HEK293T (cell line): ENCODE results near the gene NOB1.

Experiments
- CTCF ChIA-PET: fragments of 350-600 bp; formaldehyde crosslinking; extraction: SDS; loops from one replicate; lab custom pipeline; 2021; ENCODE audit warnings: antibody characterized with exemption, inconsistent platforms; lab: Yijun Ruan, JAX
- POLR2A ChIA-PET: fragments of 350-600 bp; formaldehyde crosslinking; extraction: SDS; loops from one replicate; lab custom pipeline; 2020; ENCODE audit warnings: antibody characterized with exemption, inconsistent platforms; lab: Yijun Ruan, JAX
- DNase-seq: peaks from one replicate; pipeline ENCODE4 v3.0.0; 2012; ENCODE audit warnings: mixed read lengths; ENCODE audit errors: extremely low spot score
- ARNT ChIP-seq: fragments of 450-650 bp; IDR thresholded peaks from 2 replicates; pipeline ENCODE4 v1.6.1; 2017; ENCODE audit warnings: mild to moderate bottlenecking
- BHLHE40 ChIP-seq: fragments of 450-650 bp; IDR thresholded peaks from 2 replicates; pipeline ENCODE4 v1.6.1; 2016; ENCODE audit warnings: mild to moderate bottlenecking, moderate library complexity, borderline replicate concordance
- CTBP1 ChIP-seq: fragments of 450-650 bp; IDR thresholded peaks from 2 replicates; pipeline ENCODE4 v1.6.1; 2016; ENCODE audit warnings: borderline replicate concordance
- ELF4 ChIP-seq: fragments of 450-650 bp; IDR thresholded peaks from 2 replicates; pipeline ENCODE4 v1.6.1; 2017; ENCODE audit warnings: antibody characterized with exemption
- FOXA1 ChIP-seq: fragments of 450-650 bp; IDR thresholded peaks from 2 replicates; pipeline ENCODE4 v1.6.1; 2016; ENCODE audit warnings: mild to moderate bottlenecking
- FOXK2 ChIP-seq: fragments of 450-650 bp; IDR thresholded peaks from 2 replicates; pipeline ENCODE4 v1.6.1; 2016; ENCODE audit warnings: mild to moderate bottlenecking
- FOXM1 ChIP-seq: fragments of 450-650 bp; IDR thresholded peaks from 2 replicates; pipeline ENCODE4 v1.6.1; 2017; ENCODE audit warnings: mild to moderate bottlenecking, borderline replicate concordance
- HDGF ChIP-seq: fragments of 450-650 bp; IDR thresholded peaks from 2 replicates; pipeline ENCODE4 v1.6.1; 2017; ENCODE audit warnings: antibody characterized with exemption, borderline replicate concordance
- L3MBTL2 ChIP-seq: fragments of 450-650 bp; conservative IDR thresholded peaks from 2 replicates; pipeline ENCODE4 v1.6.1; 2016; ENCODE audit warnings: mild to moderate bottlenecking
- LEF1 ChIP-seq: fragments of 450-650 bp; IDR thresholded peaks from 2 replicates; pipeline ENCODE4 v1.6.1; 2017; ENCODE audit warnings: mild to moderate bottlenecking, borderline replicate concordance
- NFRKB ChIP-seq: fragments of 450-650 bp; IDR thresholded peaks from 2 replicates; pipeline ENCODE4 v1.6.1; 2016; ENCODE audit warnings: mild to moderate bottlenecking, moderate library complexity
- SP1 ChIP-seq: fragments of 450-650 bp; IDR thresholded peaks from 2 replicates; pipeline ENCODE4 v1.6.1; 2017
- SUZ12 ChIP-seq: fragments of 450-650 bp; IDR thresholded peaks from 2 replicates; pipeline ENCODE4 v1.6.1; 2016; ENCODE audit warnings: mild to moderate bottlenecking
- TARDBP ChIP-seq: fragments of 450-650 bp; IDR thresholded peaks from 2 replicates; pipeline ENCODE4 v1.6.1; 2016
- ZNF384 ChIP-seq: fragments of 450-650 bp; IDR thresholded peaks from 2 replicates; pipeline ENCODE4 v1.6.1; 2016
- TF ChIP-seq, protein P1 (sequence below): fragments of 450-650 bp; IDR thresholded peaks from 2 replicates; pipeline ENCODE4 v1.6.1; 2016

Gene NOB1

DNA sequence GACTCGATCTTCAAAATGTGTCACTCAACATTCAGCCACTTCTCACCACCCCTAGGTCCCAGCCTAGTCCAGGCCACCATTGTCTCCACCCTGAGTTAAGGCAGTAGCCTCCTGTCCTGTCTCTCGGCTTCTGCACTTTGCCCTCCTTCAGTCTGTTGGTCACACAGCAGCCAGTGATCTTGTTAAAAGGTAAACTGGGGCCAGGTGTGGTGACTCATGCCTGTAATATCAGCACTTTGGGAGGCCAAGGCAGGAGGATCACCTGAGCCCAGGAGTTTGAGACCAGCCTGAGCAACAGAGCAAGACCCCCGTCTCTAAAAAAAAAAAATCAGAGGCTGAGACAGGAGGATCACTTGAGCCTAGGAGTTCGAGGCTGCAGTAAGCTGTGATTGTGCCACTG lies 33.2 kb upstream of the NOB1 start:
- ChIA-PET POLR2A (no interaction called here), CTCF (no interaction called here)
- no peak for DNase-seq
- no peak for TF ChIP-seq FOXM1
- no peak for TF ChIP-seq NFRKB
- no peak for TF ChIP-seq BHLHE40
- TF ChIP-seq CTBP1 = no peak
- no peak for TF ChIP-seq FOXA1
- TF ChIP-seq SP1 = no peak
- TF ChIP-seq ELF4 = no peak
- no peak for TF ChIP-seq ARNT
- TF ChIP-seq L3MBTL2 = no peak
- TF ChIP-seq ZNF384 = no peak
- no peak for TF ChIP-seq HDGF
- TF ChIP-seq LEF1 = no peak
- TF ChIP-seq FOXK2 = no peak
- no peak for TF ChIP-seq SUZ12
- TF ChIP-seq, protein P1, sequence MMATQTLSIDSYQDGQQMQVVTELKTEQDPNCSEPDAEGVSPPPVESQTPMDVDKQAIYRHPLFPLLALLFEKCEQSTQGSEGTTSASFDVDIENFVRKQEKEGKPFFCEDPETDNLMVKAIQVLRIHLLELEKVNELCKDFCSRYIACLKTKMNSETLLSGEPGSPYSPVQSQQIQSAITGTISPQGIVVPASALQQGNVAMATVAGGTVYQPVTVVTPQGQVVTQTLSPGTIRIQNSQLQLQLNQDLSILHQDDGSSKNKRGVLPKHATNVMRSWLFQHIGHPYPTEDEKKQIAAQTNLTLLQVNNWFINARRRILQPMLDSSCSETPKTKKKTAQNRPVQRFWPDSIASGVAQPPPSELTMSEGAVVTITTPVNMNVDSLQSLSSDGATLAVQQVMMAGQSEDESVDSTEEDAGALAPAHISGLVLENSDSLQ = no peak
- TF ChIP-seq TARDBP = no peak

DNA sequence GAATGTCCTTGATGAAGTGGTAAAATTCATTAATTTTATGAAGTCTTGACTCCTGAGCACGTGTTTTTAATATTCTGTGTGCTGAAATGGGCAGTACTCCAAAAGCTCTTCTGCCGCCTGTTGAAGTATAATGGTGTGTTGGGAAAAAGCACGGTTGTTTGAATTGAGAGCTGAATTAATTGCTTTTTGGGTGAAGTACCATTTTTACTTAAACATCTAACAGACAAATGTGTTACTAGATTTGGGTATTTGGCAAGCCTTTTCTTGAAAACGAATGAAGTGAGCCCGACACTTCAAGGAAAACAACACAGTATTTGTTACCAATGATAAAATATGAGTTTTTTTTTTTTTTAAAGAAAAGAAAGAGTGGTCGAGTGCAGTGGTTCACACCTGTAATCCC lies 29.9 kb upstream of the NOB1 start:
- TF ChIP-seq ARNT = no peak
- no peak for TF ChIP-seq LEF1
- TF ChIP-seq, protein P1 = no peak
- TF ChIP-seq HDGF = no peak
- TF ChIP-seq FOXA1 = no peak
- no peak for TF ChIP-seq BHLHE40
- ChIA-PET CTCF (no interaction called here), POLR2A (no interaction called here)
- no peak for DNase-seq

DNA sequence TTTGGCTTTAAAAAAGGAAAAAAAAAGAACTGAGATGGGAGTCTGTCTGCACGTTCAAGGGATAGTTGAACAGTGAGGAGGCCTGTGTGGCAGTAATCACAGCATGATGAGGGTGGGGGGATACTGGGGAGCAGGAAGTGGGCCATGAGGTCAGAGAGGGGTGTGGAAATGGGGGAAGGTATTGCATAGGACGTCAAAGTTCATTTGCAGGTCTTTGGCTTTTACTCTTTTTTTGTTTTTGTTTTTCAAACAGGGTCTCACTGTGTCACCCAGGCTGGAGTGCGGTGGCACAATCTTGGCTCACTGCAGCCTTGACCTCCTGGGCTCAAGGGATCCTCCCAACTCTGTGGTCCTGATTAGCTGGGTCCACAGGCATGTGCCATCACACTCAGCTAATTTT lies 26.4 kb upstream of the NOB1 start:
- ChIA-PET POLR2A (interaction anchor here (1.5 kb wide), 1 partner anchor 19 kb away, joined by 3 read pairs; the partner anchor contains the start of gene WWP2), CTCF (no interaction called here)
- no peak for TF ChIP-seq HDGF
- TF ChIP-seq LEF1 = no peak
- no peak for TF ChIP-seq FOXA1
- TF ChIP-seq FOXK2 = no peak
- no peak for TF ChIP-seq ELF4
- no peak for TF ChIP-seq ZNF384
- no peak for TF ChIP-seq BHLHE40
- no peak for TF ChIP-seq TARDBP
- TF ChIP-seq FOXM1 = no peak
- TF ChIP-seq CTBP1 = no peak
- TF ChIP-seq, protein P1 = no peak
- no peak for TF ChIP-seq SUZ12
- TF ChIP-seq L3MBTL2 = no peak
- TF ChIP-seq SP1 = no peak
- TF ChIP-seq NFRKB = no peak
- no peak for TF ChIP-seq ARNT
- DNase-seq = no peak

DNA sequence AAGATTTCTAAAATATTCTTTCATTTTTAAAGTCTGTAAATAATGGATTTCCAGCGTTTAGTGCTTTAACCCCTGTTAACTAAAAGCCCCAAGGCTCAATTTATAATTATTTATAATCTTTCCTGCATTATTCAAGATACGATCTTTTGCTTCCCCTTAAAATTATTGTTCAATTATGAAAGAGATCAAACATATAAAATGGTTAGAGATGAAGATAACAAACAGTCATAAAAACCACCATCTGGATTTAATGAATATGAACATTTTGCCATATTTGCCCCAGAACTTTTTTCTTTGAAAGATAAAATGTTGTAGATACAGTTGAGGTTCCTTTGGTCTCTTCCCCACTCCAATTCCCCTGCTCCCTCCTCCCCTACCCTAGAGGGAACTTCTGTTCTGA lies 25.0 kb upstream of the NOB1 start:
- DNase-seq = no peak
- no peak for TF ChIP-seq NFRKB
- no peak for TF ChIP-seq FOXK2
- TF ChIP-seq, protein P1 = no peak
- TF ChIP-seq TARDBP = no peak
- no peak for TF ChIP-seq SUZ12
- TF ChIP-seq L3MBTL2 = no peak
- TF ChIP-seq ZNF384 = no peak
- no peak for TF ChIP-seq FOXA1
- no peak for TF ChIP-seq FOXM1
- TF ChIP-seq HDGF = no peak
- no peak for TF ChIP-seq LEF1
- TF ChIP-seq ELF4 = no peak
- no peak for TF ChIP-seq BHLHE40
- TF ChIP-seq CTBP1 = no peak
- no peak for TF ChIP-seq SP1
- no peak for TF ChIP-seq ARNT
- ChIA-PET CTCF (no interaction called here), POLR2A (no interaction called here)

DNA sequence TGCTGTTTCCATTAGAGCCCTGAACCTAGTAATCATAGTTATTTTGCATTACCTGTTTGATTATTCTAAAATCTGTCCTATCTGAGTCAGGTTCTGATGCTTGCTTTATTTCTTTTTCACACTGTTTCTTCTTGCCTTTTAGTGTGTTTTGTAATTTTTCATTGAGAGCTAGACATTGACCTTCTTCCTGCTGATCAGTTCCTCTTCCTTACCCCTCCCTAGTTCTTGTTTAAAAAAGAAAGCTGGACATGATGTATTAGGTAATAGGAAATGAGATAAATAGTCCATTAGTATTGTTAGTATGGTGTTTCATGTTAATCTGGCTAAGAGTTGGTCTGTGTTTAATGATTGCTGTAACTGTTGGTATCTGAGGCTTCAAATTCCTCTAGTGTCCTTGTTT lies 20.8 kb upstream of the NOB1 start:
- ChIA-PET CTCF (no interaction called here), POLR2A (no interaction called here)
- TF ChIP-seq SP1 (no peak), BHLHE40 (no peak), FOXA1 (no peak), ELF4 (no peak), NFRKB (no peak), HDGF (no peak), FOXK2 (no peak), ARNT (no peak), TARDBP (no peak), L3MBTL2 (no peak), ZNF384 (no peak)

DNA sequence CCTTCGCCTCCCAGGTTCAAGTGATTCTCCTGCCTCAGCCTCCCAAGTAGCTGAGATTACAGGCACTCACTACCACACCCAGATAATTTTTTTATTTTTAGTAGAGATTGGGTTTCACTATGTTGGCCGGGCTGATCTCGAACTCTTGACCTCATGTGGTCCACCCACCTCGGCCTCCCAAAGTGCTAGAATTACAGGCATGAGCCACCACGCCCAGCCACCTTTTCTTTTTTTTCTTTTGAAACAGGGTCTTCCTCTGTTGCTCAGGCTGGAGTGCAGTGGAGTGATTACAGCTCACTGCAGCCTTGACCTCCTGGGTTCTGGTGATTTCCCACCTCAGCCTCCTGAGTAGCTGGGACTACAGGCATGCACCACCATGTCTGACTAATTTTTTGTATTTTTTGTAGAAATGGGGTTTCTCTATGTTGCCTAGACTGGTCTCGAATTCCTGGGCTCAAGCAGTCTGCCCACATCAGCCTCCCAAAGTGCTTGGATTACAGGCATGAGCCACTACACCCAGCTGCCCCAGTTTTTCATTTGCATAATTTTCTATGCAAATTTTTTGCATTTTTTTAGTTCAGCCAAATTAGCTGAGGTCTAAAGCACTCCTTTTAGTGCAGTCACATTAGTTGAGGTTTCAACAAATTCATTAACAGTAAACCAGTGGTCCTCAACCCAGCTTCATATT lies 18.7 kb upstream of the NOB1 start:
- no peak for TF ChIP-seq TARDBP
- TF ChIP-seq SUZ12 = no peak
- ChIA-PET POLR2A (interaction anchor here (0.9 to 1.7 kb wide), 2 partner anchors 11 to 19 kb away, joined by 3 to 12 read pairs; partner anchors contain the start of genes NOB1 and WWP2), CTCF (interaction anchor here (0.7 to 1.0 kb wide), 3 partner anchors 9 to 193 kb away, joined by 3 read pairs; no protein-coding TSS in a partner anchor)
- DNase-seq = no peak

More for the DNA sequence above, 20.8 kb upstream of the NOB1 start:
- DNase-seq = no peak
